ENCODE results near the gene MYO1E.

MYO1E gene

DNA sequence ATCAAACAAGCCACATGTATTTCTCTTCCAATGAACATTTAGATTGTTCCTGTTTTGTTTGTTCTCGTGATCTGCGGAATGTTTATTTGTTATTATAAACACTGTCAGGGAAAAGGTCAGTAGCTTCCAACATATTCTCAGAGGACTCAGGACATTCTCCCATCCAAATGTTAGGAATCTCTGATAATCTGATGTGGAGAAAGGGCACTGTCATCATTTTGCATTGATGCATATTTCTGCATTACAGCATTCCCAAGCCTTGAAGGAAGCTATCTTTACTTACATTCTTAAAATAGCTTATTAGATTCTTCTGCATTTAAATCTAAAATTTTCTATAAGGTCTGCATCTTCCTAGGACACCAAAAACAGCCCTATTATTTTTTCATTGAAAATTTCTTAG is 10.3 kb downstream of the MYO1E start:
- TF ChIP-seq, protein P1, sequence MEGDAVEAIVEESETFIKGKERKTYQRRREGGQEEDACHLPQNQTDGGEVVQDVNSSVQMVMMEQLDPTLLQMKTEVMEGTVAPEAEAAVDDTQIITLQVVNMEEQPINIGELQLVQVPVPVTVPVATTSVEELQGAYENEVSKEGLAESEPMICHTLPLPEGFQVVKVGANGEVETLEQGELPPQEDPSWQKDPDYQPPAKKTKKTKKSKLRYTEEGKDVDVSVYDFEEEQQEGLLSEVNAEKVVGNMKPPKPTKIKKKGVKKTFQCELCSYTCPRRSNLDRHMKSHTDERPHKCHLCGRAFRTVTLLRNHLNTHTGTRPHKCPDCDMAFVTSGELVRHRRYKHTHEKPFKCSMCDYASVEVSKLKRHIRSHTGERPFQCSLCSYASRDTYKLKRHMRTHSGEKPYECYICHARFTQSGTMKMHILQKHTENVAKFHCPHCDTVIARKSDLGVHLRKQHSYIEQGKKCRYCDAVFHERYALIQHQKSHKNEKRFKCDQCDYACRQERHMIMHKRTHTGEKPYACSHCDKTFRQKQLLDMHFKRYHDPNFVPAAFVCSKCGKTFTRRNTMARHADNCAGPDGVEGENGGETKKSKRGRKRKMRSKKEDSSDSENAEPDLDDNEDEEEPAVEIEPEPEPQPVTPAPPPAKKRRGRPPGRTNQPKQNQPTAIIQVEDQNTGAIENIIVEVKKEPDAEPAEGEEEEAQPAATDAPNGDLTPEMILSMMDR (IDR thresholded peaks at IDR 0.05; ENCODE audit: low read depth, low read length, missing control alignments), result no peak
- H3K4me3 ChIP-seq (replicated peaks; ENCODE audit: low read depth, low read length), result no peak overlapping the region
- DNase-seq (ENCODE audit: extremely low read depth, low read depth), result no peak

- H3K4me3 ChIP-seq (replicated peaks; ENCODE audit: low read depth, low read length), result no peak overlapping the region
- TF ChIP-seq, protein P1 (IDR thresholded peaks at IDR 0.05; ENCODE audit: low read depth, low read length, missing control alignments), result no peak
- no peak for DNase-seq (ENCODE audit: extremely low read depth, low read depth)
These were observed 11.8 kb downstream of the MYO1E start for GRCh38 chr15:59360896-59361295.

GRCh38 chr15:59360305-59360704 is 12.4 kb downstream of the MYO1E start:
- no peak for DNase-seq (ENCODE audit: extremely low read depth, low read depth)
- TF ChIP-seq, protein P1 (IDR thresholded peaks at IDR 0.05; ENCODE audit: low read depth, low read length, missing control alignments), result peak; percentile 24

GRCh38 chr15:59355730-59356129 is 16.9 kb downstream of the MYO1E start:
- TF ChIP-seq, protein P1 (IDR thresholded peaks at IDR 0.05; ENCODE audit: low read depth, low read length, missing control alignments), result no peak
- no peak overlapping the region for H3K4me3 ChIP-seq (replicated peaks; ENCODE audit: low read depth, low read length)
- DNase-seq (ENCODE audit: extremely low read depth, low read depth), result no peak

More at GRCh38 chr15:59360305-59360704, 12.4 kb downstream of the MYO1E start:
- H3K4me3 ChIP-seq (replicated peaks; ENCODE audit: low read depth, low read length), result no peak overlapping the region

GRCh38 chr15:59354417-59355031 is 18.1 kb downstream of the MYO1E start:
- TF ChIP-seq, protein P1 (IDR thresholded peaks at IDR 0.05; ENCODE audit: low read depth, low read length, missing control alignments), result no peak
- H3K4me3 ChIP-seq (replicated peaks; ENCODE audit: low read depth, low read length), result no peak overlapping the region
- DNase-seq (ENCODE audit: extremely low read depth, low read depth), result no peak

DNA sequence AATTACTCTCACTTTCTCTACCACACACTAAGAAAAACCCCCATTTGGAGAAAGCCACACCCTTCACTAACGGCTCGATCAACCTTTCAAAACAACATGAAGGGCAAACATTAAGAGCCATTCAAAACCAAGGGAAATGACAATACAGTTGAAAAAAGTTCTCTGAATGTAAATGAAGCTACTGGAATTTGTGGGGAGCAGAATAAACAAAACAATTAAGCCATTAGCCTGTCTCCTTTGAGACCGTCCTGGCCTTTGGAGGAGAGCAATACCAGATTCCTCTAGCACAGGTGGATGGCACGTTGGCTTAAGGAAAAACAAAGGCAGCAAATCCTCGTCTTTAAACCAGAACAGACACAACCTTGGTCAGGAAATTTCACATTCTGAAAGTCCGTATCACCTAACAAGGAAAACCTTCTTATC is 18.7 kb downstream of the MYO1E start:
- DNase-seq (ENCODE audit: extremely low read depth, low read depth), result no peak

More for the DNA sequence above, 18.7 kb downstream of the MYO1E start:
- no peak overlapping the region for H3K4me3 ChIP-seq (replicated peaks; ENCODE audit: low read depth, low read length)
- TF ChIP-seq, protein P1 (IDR thresholded peaks at IDR 0.05; ENCODE audit: low read depth, low read length, missing control alignments), result no peak
